ENCODE data around the gene METTL9.
A peak's percentile ranks its signal among the peaks of the same experiment; 100 is the strongest.
"Not testable (repeated sequence)": the region's sequence is repeated elsewhere in the genome, so short reads cannot be mapped to it uniquely, and the experiment has no call there.

Gene METTL9

GRCh38 chr16:21611198-21611555 lies 11.8 kb downstream of the METTL9 start:
- no peak for DNase-seq

- DNase-seq: peak in 1 of 5 experiments; percentile 66
Measured at GRCh38 chr16:21611556-21612384, 12.4 kb downstream of the METTL9 start.

GRCh38 chr16:21613361-21613760 lies 14.0 kb downstream of the METTL9 start:
- no peak for DNase-seq

- DNase-seq: no peak
Measured at GRCh38 chr16:21613781-21614180, 14.4 kb downstream of the METTL9 start.

- no peak for DNase-seq
Measured at GRCh38 chr16:21614896-21615295, 15.5 kb downstream of the METTL9 start.

- no peak for DNase-seq
Measured at GRCh38 chr16:21617607-21618006, 18.2 kb downstream of the METTL9 start.

- DNase-seq: no peak
Measured at GRCh38 chr16:21618281-21618680, 18.9 kb downstream of the METTL9 start.

- no peak for DNase-seq
Measured at GRCh38 chr16:21619765-21620425, 20.5 kb downstream of the METTL9 start.

- no peak for DNase-seq
Measured at GRCh38 chr16:21620592-21620991, 21.2 kb downstream of the METTL9 start.

GRCh38 chr16:21622545-21622944 lies 23.2 kb downstream of the METTL9 start:
- peak in 1 of 5 experiments; percentile 49 for DNase-seq

GRCh38 chr16:21625026-21625425 lies 25.6 kb downstream of the METTL9 start:
- DNase-seq: no peak

- peak in 2 of 5 experiments; percentile 21 to 73 for DNase-seq
Measured at GRCh38 chr16:21626659-21627277, 27.4 kb downstream of the METTL9 start.

GRCh38 chr16:21628121-21628726 lies 28.8 kb downstream of the METTL9 start:
- DNase-seq: no peak

GRCh38 chr16:21628772-21629171 lies 29.4 kb downstream of the METTL9 start:
- no peak for DNase-seq

GRCh38 chr16:21629616-21630539 lies 30.5 kb downstream of the METTL9 start:
- DNase-seq: not testable (repeated sequence)

- not testable (repeated sequence) for DNase-seq
Measured at GRCh38 chr16:21630866-21631265, 31.5 kb downstream of the METTL9 start.

- DNase-seq: not testable (repeated sequence)
Measured at GRCh38 chr16:21631376-21631775, 32.0 kb downstream of the METTL9 start.

GRCh38 chr16:21631951-21632575 lies 32.7 kb downstream of the METTL9 start:
- DNase-seq: not testable (repeated sequence)

- no peak for DNase-seq
Measured at GRCh38 chr16:21634216-21634615, 34.8 kb downstream of the METTL9 start.

- not testable (repeated sequence) for DNase-seq
Measured at GRCh38 chr16:21635694-21636093, 36.3 kb downstream of the METTL9 start.
